Peyer's patch (tissue), 4 donors: ENCODE results near the gene MYOCD.

ENCODE experiments used
- POLR2A ChIP-seq, 2 donors: fragments of 450-650 bp; IDR thresholded peaks; one replicate each; pipeline ENCODE4 v1.5.1; 2017; ENCODE audit warnings: antibody characterized with exemption in 2 of 2, mild to moderate bottlenecking in 2 of 2, moderate library complexity in 2 of 2
- TF ChIP-seq, protein P1 (sequence below), 6 experiments: fragments of 450-650 bp in 4 of 6; fragments of 200-600 bp in 2 of 6; sonication (generic) in 1 of 6; IDR thresholded peaks; one replicate each; pipeline ENCODE4 v1.5.1; 2017 to 2019; ENCODE audit warnings: antibody characterized with exemption in 6 of 6, mild to moderate bottlenecking in 3 of 6, moderate library complexity in 1 of 6

- TF ChIP-seq, protein P1, sequence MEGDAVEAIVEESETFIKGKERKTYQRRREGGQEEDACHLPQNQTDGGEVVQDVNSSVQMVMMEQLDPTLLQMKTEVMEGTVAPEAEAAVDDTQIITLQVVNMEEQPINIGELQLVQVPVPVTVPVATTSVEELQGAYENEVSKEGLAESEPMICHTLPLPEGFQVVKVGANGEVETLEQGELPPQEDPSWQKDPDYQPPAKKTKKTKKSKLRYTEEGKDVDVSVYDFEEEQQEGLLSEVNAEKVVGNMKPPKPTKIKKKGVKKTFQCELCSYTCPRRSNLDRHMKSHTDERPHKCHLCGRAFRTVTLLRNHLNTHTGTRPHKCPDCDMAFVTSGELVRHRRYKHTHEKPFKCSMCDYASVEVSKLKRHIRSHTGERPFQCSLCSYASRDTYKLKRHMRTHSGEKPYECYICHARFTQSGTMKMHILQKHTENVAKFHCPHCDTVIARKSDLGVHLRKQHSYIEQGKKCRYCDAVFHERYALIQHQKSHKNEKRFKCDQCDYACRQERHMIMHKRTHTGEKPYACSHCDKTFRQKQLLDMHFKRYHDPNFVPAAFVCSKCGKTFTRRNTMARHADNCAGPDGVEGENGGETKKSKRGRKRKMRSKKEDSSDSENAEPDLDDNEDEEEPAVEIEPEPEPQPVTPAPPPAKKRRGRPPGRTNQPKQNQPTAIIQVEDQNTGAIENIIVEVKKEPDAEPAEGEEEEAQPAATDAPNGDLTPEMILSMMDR (IDR thresholded peaks at IDR 0.05) = no peak
- TF ChIP-seq POLR2A (IDR thresholded peaks at IDR 0.05) = no peak
These were observed 143.0 kb downstream of the MYOCD start for GRCh38 chr17:12808723-12809122.
